K562 (cell line): ENCODE results near the gene NDUFB7. TPM values are rescaled to one million over a fixed set of nuclear protein-coding genes. Genes with fewer than 3 reads are reported as not detected.
A peak's percentile ranks its signal among the peaks of the same experiment; 100 is the strongest.

Experiments
- ATAC-seq: fragments of 200-7000 bp; cut with Tn5 transposase; 3 replicates; pipeline ENCODE4 v1.9.1; 2020; ENCODE audit warnings: moderate library complexity
- BruUV-seq: library from RNA; stranded (reverse); fragments of 400-500 nt; replicated peaks from 2 replicates; lab custom pipeline; 2021; lab: Mats Ljungman, UMichigan
- CTCF ChIA-PET: fragments of 300-600 bp; formaldehyde crosslinking; extraction: SDS; loops from one replicate; lab custom pipeline; 2021; ENCODE audit warnings: low intra/inter-chr PET ratio; lab: Yijun Ruan, JAX
- POLR2A ChIA-PET: fragments of 300-600, 350-650 bp; sonication (Branson Sonifier 250); formaldehyde crosslinking; extraction: SDS; loops from one replicate; lab custom pipeline; 2021; ENCODE audit warnings: antibody characterized with exemption, inconsistent platforms; lab: Yijun Ruan, JAX
- DNase-seq, 4 experiments: peaks; one replicate each; pipeline versions ENCODE4 v3.0.0 to v3.0.0-alpha.2; 2011 to 2018; ENCODE audit warnings: low spot score in 3 of 4, mixed read lengths in 3 of 4; ENCODE audit errors: extremely low read depth in 1 of 4
- FAIRE-seq: peaks from 2 replicates; lab custom pipeline; 2011; peaks lifted over from hg19 to GRCh38; lab: Jason Lieb, UNC
- H2AFZ ChIP-seq: 2 replicates; pipeline ENCODE4 v1.6.0; 2011; ENCODE audit warnings: low read depth, low read length, control low read depth, inconsistent platforms
- H3K27ac ChIP-seq: fragments of 200-600 bp; 3 replicates; pipeline ENCODE4 v1.8.0; 2011; ENCODE audit warnings: low read depth, mild to moderate bottlenecking, control low read depth, inconsistent platforms, low read length, moderate library complexity, mixed read lengths; ENCODE audit errors: extremely low read depth
- H3K27me3 ChIP-seq, 2 experiments: fragments of 300-600 bp in 1 of 2; 2 replicates in 1 of 2; 3 replicates in 1 of 2; pipeline versions ENCODE4 v1.6.0 to v1.8.0; 2011; ENCODE audit warnings: inconsistent platforms in 2 of 2, low read length in 2 of 2, mild to moderate bottlenecking in 1 of 2, mixed read lengths in 1 of 2, moderate library complexity in 1 of 2; ENCODE audit not compliant: control insufficient read depth in 2 of 2, insufficient read depth in 2 of 2
- H3K36me3 ChIP-seq: fragments of 300-600 bp; 3 replicates; pipeline ENCODE4 v1.8.0; 2011; ENCODE audit warnings: mild to moderate bottlenecking, low read length, inconsistent platforms; ENCODE audit not compliant: control insufficient read depth, insufficient read depth
- H3K4me1 ChIP-seq, 2 experiments: fragments of 200-600 bp in 1 of 2; replicated peaks in 1 of 2; 2 replicates in 1 of 2; 3 replicates in 1 of 2; pipeline versions ENCODE4 v1.5.1 to v1.8.0; 2011; ENCODE audit warnings: inconsistent platforms in 2 of 2, low read length in 2 of 2, mild to moderate bottlenecking in 1 of 2, mixed read lengths in 1 of 2, moderate library complexity in 1 of 2; ENCODE audit not compliant: control insufficient read depth in 2 of 2, insufficient read depth in 2 of 2
- H3K4me2 ChIP-seq: 2 replicates; pipeline ENCODE4 v1.6.1; 2011; ENCODE audit warnings: low read length, control low read depth, inconsistent platforms, mixed read lengths; ENCODE audit not compliant: insufficient read depth
- H3K4me3 ChIP-seq: fragments of 200-600 bp; sonication (generic), shearing (Covaris generic); 2 replicates; pipeline ENCODE4 v1.5.1; 2016; ENCODE audit warnings: control low read depth, inconsistent platforms
- H3K79me2 ChIP-seq: fragments of 200-600 bp; 3 replicates; pipeline ENCODE4 v1.8.0; 2011; ENCODE audit warnings: low read length, inconsistent platforms; ENCODE audit not compliant: control insufficient read depth, insufficient read depth
- H3K9ac ChIP-seq, 2 experiments: 2 replicates each; pipeline versions ENCODE4 v1.6.0 to v1.6.1; 2011; ENCODE audit warnings: low read depth in 2 of 2, low read length in 2 of 2, control low read depth in 1 of 2, inconsistent platforms in 1 of 2, mild to moderate bottlenecking in 1 of 2, mixed read lengths in 1 of 2; ENCODE audit not compliant: insufficient read depth in 1 of 2
- H3K9me1 ChIP-seq: one replicate; pipeline ENCODE4 v1.6.0; 2011; ENCODE audit warnings: inconsistent platforms, mild to moderate bottlenecking, low read length, moderate library complexity; ENCODE audit not compliant: control insufficient read depth, insufficient read depth
- H3K9me3 ChIP-seq: replicated peaks from 2 replicates; pipeline ENCODE4 v1.5.1; 2011; ENCODE audit warnings: low read depth, low read length, inconsistent platforms; ENCODE audit not compliant: control insufficient read depth, insufficient read depth
- H4K20me1 ChIP-seq: replicated peaks from 2 replicates; pipeline ENCODE4 v1.6.1; 2011; ENCODE audit warnings: low read length, inconsistent platforms, mixed read lengths; ENCODE audit not compliant: control insufficient read depth, insufficient read depth
- ARID2 ChIP-seq: fragments of 450-650 bp; IDR thresholded peaks from 2 replicates; pipeline ENCODE4 v1.6.1; 2017; ENCODE audit warnings: antibody characterized with exemption, mild to moderate bottlenecking
- CTCF ChIP-seq, 3 experiments: IDR thresholded peaks in 2 of 3; conservative IDR thresholded peaks in 1 of 3; 2 replicates each; pipeline ENCODE4 v1.5.1; 2011 to 2012; ENCODE audit warnings: low read length in 3 of 3, mild to moderate bottlenecking in 3 of 3, control low read depth in 2 of 3, improper control_type of control experiment in 1 of 3, inconsistent platforms in 1 of 3, low read depth in 1 of 3, mixed read lengths in 1 of 3, moderate library complexity in 1 of 3; ENCODE audit not compliant: insufficient read depth in 2 of 3
- EP400 ChIP-seq: fragments of 450-650 bp; IDR thresholded peaks from 2 replicates; pipeline ENCODE4 v1.6.1; 2017; ENCODE audit warnings: antibody characterized with exemption, mild to moderate bottlenecking, moderate library complexity
- MYC ChIP-seq, 2 experiments: fragments of 250-450 bp in 1 of 2; sonication (Bioruptor Pico) in 1 of 2; IDR thresholded peaks; 2 replicates each; pipeline versions ENCODE4 v1.5.1 to v1.6.1; 2012 to 2021; ENCODE audit warnings: low read depth in 2 of 2, borderline replicate concordance in 1 of 2, improper control_type of control experiment in 1 of 2, low read length in 1 of 2, mild to moderate bottlenecking in 1 of 2, moderate library complexity in 1 of 2
- POLR2A ChIP-seq: fragments of 450-650 bp; conservative IDR thresholded peaks from 2 replicates; pipeline ENCODE4 v1.6.1; 2016
- POLR2AphosphoS2 ChIP-seq: IDR thresholded peaks from 2 replicates; pipeline ENCODE4 v1.6.1; 2012; ENCODE audit warnings: low read length, improper control_type of control experiment
- RBM39 ChIP-seq: fragments of 200-400 bp; formaldehyde crosslinking; optimal IDR thresholded peaks from 2 replicates; pipeline ENCODE3; 2018; ENCODE audit warnings: low read depth, low read length
- TRIM24 ChIP-seq, 2 experiments: fragments of 450-650 bp; IDR thresholded peaks; 2 replicates each; pipeline ENCODE4 v1.6.1; 2016
- ZNF23 ChIP-seq: fragments of 250-450 bp; sonication (Bioruptor Pico); IDR thresholded peaks from 2 replicates; pipeline ENCODE4 v1.4.0; 2020; ENCODE audit warnings: mild to moderate bottlenecking
- ZNF324 ChIP-seq: fragments of 250-450 bp; sonication (Bioruptor Pico); IDR thresholded peaks from 2 replicates; pipeline ENCODE4 v1.4.0; 2020; ENCODE audit warnings: mild to moderate bottlenecking
- ZNF511 ChIP-seq: sonication (generic); formaldehyde crosslinking; IDR thresholded peaks from 2 replicates; pipeline ENCODE4 v1.8.0; 2022; ENCODE audit warnings: mild to moderate bottlenecking, missing genetic modification reagents
- in situ Hi-C: fragments of 300-500 bp; cut with MboI; formaldehyde crosslinking; loops from 4 replicates; pipeline ENCODE4 v1.15.0; 2018; ENCODE audit warnings: inconsistent platforms, mixed read lengths
- intact Hi-C: fragments of 100-400 bp; cut with micrococcal nuclease; formaldehyde crosslinking; loops from 2 replicates; pipeline ENCODE4 v1.14.2; 2022
- polyA plus RNA-seq, 8 experiments: library from polyadenylated mRNA; depleted of rRNA in 4 of 8; stranded (reverse) in 5 of 8; unstranded in 3 of 8; fragments of >200 nt; fragmentation: Nextera tagmentation in 2 of 8; fragmentation: Illumina TruSeq in 1 of 8; extraction: Ambion mirVana in 2 of 8; extraction: Trizol in 1 of 8; gene quantifications; 2 replicates each; pipeline versions ENCODE4 v1.2.1 to v1.2.3, GENCODE V29; 2011 to 2014; ENCODE audit warnings: inconsistent platforms in 1 of 8, missing spikeins in 1 of 8
- total RNA-seq, 7 experiments: library from RNA; depleted of rRNA in 6 of 7; stranded (reverse); fragments of >200 nt in 6 of 7; fragmentation: Illumina TruSeq in 2 of 7; extraction: Trizol in 2 of 7; gene quantifications; 2 replicates each; pipeline versions ENCODE4 v1.2.1 to v1.2.3, GENCODE V29; 2011 to 2021; ENCODE audit warnings: low replicate concordance in 1 of 7
- TF ChIP-seq, protein P1 (sequence below): fragments of 250-450 bp; sonication (Bioruptor Pico); IDR thresholded peaks from 2 replicates; pipeline ENCODE4 v1.4.0; 2020; ENCODE audit warnings: mild to moderate bottlenecking
- TF ChIP-seq, protein P2 (sequence below): fragments of 200-400 bp; formaldehyde crosslinking; IDR thresholded peaks from 2 replicates; pipeline ENCODE4 v1.6.1; 2017; ENCODE audit warnings: mild to moderate bottlenecking, low read depth, low read length, moderate library complexity

Gene NDUFB7
- total and polyA plus RNA-seq, 9 of the 15 experiments (the other 6 are each of a cell fraction or from before 2014, with no cell fraction given) = 14.9 to 842 (median 137) TPM

DNA sequence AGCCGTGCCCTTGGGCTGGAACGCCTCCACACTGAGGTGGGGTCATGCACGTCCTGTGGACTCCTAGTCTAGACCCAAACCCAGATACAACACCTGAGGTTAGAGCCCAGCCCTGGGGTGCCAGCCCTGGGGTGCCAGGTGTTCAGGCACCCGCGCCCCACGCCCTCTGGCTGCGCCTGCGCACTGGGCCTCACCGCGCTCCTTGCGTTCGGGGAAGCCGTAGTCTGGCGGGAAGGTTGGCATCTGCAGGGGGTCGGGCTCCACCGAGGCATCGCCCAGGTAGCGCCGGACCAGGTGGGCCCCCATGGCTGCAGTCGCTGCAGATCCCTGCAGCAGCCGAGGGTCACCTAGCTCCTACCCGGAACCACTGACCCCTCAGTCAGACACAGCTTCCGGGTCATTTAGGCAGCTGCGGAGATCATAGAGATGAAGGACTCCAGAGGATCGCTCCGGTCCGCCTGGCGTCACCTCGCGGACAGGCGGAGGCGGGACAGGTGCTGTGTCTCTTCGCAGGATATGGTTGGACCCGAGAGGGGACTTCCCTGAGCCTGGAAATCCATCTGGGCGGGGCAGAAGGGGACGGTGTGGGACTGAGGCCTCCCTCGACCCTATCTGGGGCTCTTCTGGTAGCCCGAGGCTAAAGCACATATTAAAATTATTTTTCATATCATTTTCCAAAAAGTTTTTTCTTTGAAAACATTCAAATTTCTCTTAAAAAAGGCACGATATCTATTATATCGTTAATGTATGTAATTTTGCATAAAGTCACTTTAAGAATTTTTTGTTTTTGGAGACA lies at the start of gene NDUFB7 (continued):
- TF ChIP-seq MYC (IDR thresholded peaks at IDR 0.05; ENCODE audit: low read depth, low read length) (peak; percentile 64; the same call in 1 of the 2 replicates), MYC (CRISPR knock-in tag; IDR thresholded peaks at IDR 0.05; ENCODE audit: borderline replicate concordance, low read depth) (0 out of 2 replicates have a peak, but pooled peaks have one; percentile 19), ZNF511 (CRISPR knock-in tag) (peak; percentile 53), TRIM24 (IDR thresholded peaks at IDR 0.05) (peak in 1 of 2 experiments; percentile 77; a peak in 2 of 4 replicates), ZNF23 (CRISPR knock-in tag) (no peak), CTCF (IDR thresholded peaks at IDR 0.05 in 2 of 3, conservative IDR thresholded peaks at IDR 0.05 in 1 of 3; ENCODE audit: insufficient read depth in 2 of 3, low read depth in 1 of 3, low read length in 3 of 3) (peak; percentile 85 to 91 (median 88)), POLR2A (peak; percentile 91)

- no peak for DNase-seq
- POLR2A ChIA-PET = no interaction called here
- H2AFZ ChIP-seq = no peak overlapping the region
- H3K36me3 ChIP-seq = no peaks in the 10 kb centered on the region
- H3K79me2 ChIP-seq = no peaks in the 10 kb centered on the region
- FAIRE-seq = no peak
- in situ Hi-C loops (no loop called here), intact Hi-C loops (no loop called here)
- H3K4me2 ChIP-seq = no peak overlapping the region
- H3K27me3 ChIP-seq = peaks cover 0 to 2% of the 10 kb centered on the region in 2 experiments; a peak in 1 of 5 replicates
- CTCF ChIA-PET = no interaction called here
- H3K27ac ChIP-seq = no peak overlapping the region
- H3K4me1 ChIP-seq = no peaks in the 10 kb centered on the region; a peak in 1 of 5 replicates
- H4K20me1 ChIP-seq = no peaks in the 10 kb centered on the region
- no peak overlapping the region for H3K9ac ChIP-seq
- no TSS peak for BruUV-seq
- H3K9me3 ChIP-seq = peaks cover 9% of the 10 kb centered on the region
- ATAC-seq = no peak
- H3K4me3 ChIP-seq = no peak overlapping the region
- no peaks in the 10 kb centered on the region for H3K9me1 ChIP-seq
- peak; percentile 96 for TF ChIP-seq ZNF324 (CRISPR knock-in tag)
- TF ChIP-seq ARID2 = no peak
- no peak for TF ChIP-seq RBM39
- TF ChIP-seq POLR2AphosphoS2 = no peak
- TF ChIP-seq, protein P1, sequence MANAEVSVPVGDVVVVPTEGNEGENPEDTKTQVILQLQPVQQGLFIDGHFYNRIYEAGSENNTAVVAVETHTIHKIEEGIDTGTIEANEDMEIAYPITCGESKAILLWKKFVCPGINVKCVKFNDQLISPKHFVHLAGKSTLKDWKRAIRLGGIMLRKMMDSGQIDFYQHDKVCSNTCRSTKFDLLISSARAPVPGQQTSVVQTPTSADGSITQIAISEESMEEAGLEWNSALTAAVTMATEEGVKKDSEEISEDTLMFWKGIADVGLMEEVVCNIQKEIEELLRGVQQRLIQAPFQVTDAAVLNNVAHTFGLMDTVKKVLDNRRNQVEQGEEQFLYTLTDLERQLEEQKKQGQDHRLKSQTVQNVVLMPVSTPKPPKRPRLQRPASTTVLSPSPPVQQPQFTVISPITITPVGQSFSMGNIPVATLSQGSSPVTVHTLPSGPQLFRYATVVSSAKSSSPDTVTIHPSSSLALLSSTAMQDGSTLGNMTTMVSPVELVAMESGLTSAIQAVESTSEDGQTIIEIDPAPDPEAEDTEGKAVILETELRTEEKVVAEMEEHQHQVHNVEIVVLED (CRISPR knock-in tag) = no peak
- TF ChIP-seq EP400 = no peak
- TF ChIP-seq, protein P2, sequence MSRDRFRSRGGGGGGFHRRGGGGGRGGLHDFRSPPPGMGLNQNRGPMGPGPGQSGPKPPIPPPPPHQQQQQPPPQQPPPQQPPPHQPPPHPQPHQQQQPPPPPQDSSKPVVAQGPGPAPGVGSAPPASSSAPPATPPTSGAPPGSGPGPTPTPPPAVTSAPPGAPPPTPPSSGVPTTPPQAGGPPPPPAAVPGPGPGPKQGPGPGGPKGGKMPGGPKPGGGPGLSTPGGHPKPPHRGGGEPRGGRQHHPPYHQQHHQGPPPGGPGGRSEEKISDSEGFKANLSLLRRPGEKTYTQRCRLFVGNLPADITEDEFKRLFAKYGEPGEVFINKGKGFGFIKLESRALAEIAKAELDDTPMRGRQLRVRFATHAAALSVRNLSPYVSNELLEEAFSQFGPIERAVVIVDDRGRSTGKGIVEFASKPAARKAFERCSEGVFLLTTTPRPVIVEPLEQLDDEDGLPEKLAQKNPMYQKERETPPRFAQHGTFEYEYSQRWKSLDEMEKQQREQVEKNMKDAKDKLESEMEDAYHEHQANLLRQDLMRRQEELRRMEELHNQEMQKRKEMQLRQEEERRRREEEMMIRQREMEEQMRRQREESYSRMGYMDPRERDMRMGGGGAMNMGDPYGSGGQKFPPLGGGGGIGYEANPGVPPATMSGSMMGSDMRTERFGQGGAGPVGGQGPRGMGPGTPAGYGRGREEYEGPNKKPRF = no peak
Measured at GRCh38 chr19:14619404-14619803, 47.5 kb upstream of the NDUFB7 start.
